ENCODE results near the gene ZNF609.
"Not testable (repeated sequence)": the region's sequence is repeated elsewhere in the genome, so short reads cannot be mapped to it uniquely, and the experiment has no call there.

- TF ChIP-seq POLR2A (IDR thresholded peaks at IDR 0.05; ENCODE audit: low read length); RAD21 (conservative IDR thresholded peaks at IDR 0.05 in 1 of 2, IDR thresholded peaks at IDR 0.05 in 1 of 2); CEBPB (IDR thresholded peaks at IDR 0.05); ESRRA (IDR thresholded peaks at IDR 0.05; ENCODE audit: borderline replicate concordance, low read length); KDM1A (IDR thresholded peaks at IDR 0.05; ENCODE audit: low read depth): not testable (repeated sequence)
Observed at GRCh38 chr15:64495968-64496367, 35.6 kb downstream of the ZNF609 start.

Measured in A549 (cell line).